Naive thymus-derived CD4-positive, alpha-beta T cell (primary cell): Measurements from ENCODE around the gene SCNN1G. TPM values are rescaled to one million over a fixed set of nuclear protein-coding genes. Genes with fewer than 3 reads are reported as not detected.
A peak's percentile ranks its signal among the peaks of the same experiment; 100 is the strongest.
"Not testable (repeated sequence)": the region's sequence is repeated elsewhere in the genome, so short reads cannot be mapped to it uniquely, and the experiment has no call there.

Experiments used
- ATAC-seq: fragments of 150-1000 bp; cut with Tn5 transposase; 2 replicates; pipeline ENCODE4 v1.10.0; 2021; ENCODE audit warnings: mild to moderate bottlenecking, moderate library complexity
- CTCF ChIA-PET: fragments of 350-600 bp; sonication (Branson Sonifier 250); formaldehyde crosslinking; loops from one replicate; lab custom pipeline; 2021; ENCODE audit warnings: antibody characterized with exemption; lab: Charles Lee
- POLR2A ChIA-PET: fragments of 350-600 bp; sonication (Branson Sonifier 250); formaldehyde crosslinking; loops from one replicate; lab custom pipeline; 2021; ENCODE audit warnings: antibody characterized with exemption, inconsistent platforms; lab: Charles Lee
- DNase-seq, 9 donors: peaks; one replicate each; pipeline versions ENCODE4 v3.0.0 to v3.0.0-alpha.2; 2020 to 2022; ENCODE audit warnings: mixed read lengths in 1 of 9
- H3K27ac ChIP-seq: one replicate; pipeline ENCODE4 v1.7.0; 2013; ENCODE audit warnings: mild to moderate bottlenecking, low read depth, low read length, moderate library complexity
- H3K27me3 ChIP-seq, 2 donors: one replicate each; pipeline ENCODE4 v1.7.0; 2013; ENCODE audit warnings: low read length in 2 of 2, mild to moderate bottlenecking in 2 of 2, moderate library complexity in 2 of 2; ENCODE audit not compliant: control insufficient read depth in 2 of 2, insufficient read depth in 2 of 2
- H3K36me3 ChIP-seq, 3 experiments: 1 replicate in 2 of 3; 2 replicates in 1 of 3; pipeline ENCODE4 v1.7.0; 2013; ENCODE audit warnings: low read length in 3 of 3, mild to moderate bottlenecking in 3 of 3, moderate library complexity in 1 of 3; ENCODE audit not compliant: insufficient read depth in 3 of 3, control insufficient read depth in 2 of 3
- H3K4me1 ChIP-seq, 2 donors: one replicate each; pipeline ENCODE4 v1.7.0; 2013; ENCODE audit warnings: low read length in 2 of 2, mild to moderate bottlenecking in 2 of 2, moderate library complexity in 1 of 2; ENCODE audit not compliant: control insufficient read depth in 2 of 2, insufficient read depth in 2 of 2
- H3K4me3 ChIP-seq: 2 replicates; pipeline ENCODE4 v1.7.0; 2013; ENCODE audit warnings: mild to moderate bottlenecking, low read length
- H3K9me3 ChIP-seq, 3 experiments: 1 replicate in 2 of 3; 2 replicates in 1 of 3; pipeline ENCODE4 v1.7.0; 2013; ENCODE audit warnings: low read length in 3 of 3; ENCODE audit not compliant: control insufficient read depth in 2 of 3
- H3K27ac Mint-ChIP-seq, 9 donors: one replicate each; pipeline ENCODE4 v1.8.0; 2020 to 2022; ENCODE audit warnings: mixed read lengths in 9 of 9, mild to moderate bottlenecking in 8 of 9, moderate library complexity in 5 of 9, inconsistent platforms in 2 of 9
- H3K27me3 Mint-ChIP-seq, 5 donors: one replicate each; pipeline ENCODE4 v1.8.0; 2021 to 2022; ENCODE audit warnings: mixed read lengths in 5 of 5, mild to moderate bottlenecking in 1 of 5
- H3K36me3 Mint-ChIP-seq, 5 donors: one replicate each; pipeline ENCODE4 v1.8.0; 2020 to 2022; ENCODE audit warnings: mixed read lengths in 5 of 5, mild to moderate bottlenecking in 3 of 5, inconsistent platforms in 1 of 5
- H3K4me1 Mint-ChIP-seq, 7 donors: one replicate each; pipeline ENCODE4 v1.8.0; 2020 to 2022; ENCODE audit warnings: mixed read lengths in 7 of 7, mild to moderate bottlenecking in 3 of 7, inconsistent platforms in 1 of 7
- H3K4me3 Mint-ChIP-seq, 10 donors: one replicate each; pipeline ENCODE4 v1.8.0; 2020 to 2022; ENCODE audit warnings: mild to moderate bottlenecking in 10 of 10, mixed read lengths in 10 of 10, moderate library complexity in 6 of 10, inconsistent platforms in 2 of 10
- H3K9me3 Mint-ChIP-seq, 11 donors: one replicate each; pipeline ENCODE4 v1.8.0; 2020 to 2022; ENCODE audit warnings: mixed read lengths in 11 of 11, mild to moderate bottlenecking in 4 of 11, inconsistent platforms in 1 of 11, moderate library complexity in 1 of 11
- intact Hi-C, 2 donors: fragments of 100-400 bp; cut with micrococcal nuclease; formaldehyde crosslinking; loops; one replicate each; pipeline ENCODE4 v1.15.1; 2023
- polyA plus RNA-seq, 2 donors: library from polyadenylated mRNA; unstranded; fragments of 300-500 nt; fragmentation: Illumina TruSeq; gene quantifications; one replicate each; pipeline ENCODE4 v1.2.3, GENCODE V29; 2021
- total RNA-seq, 6 experiments: library from RNA in 5 of 6; stranded (reverse) in 5 of 6; gene quantifications; 1 replicate in 5 of 6; 2 replicates in 1 of 6; pipeline ENCODE4 v1.2.3 and lab custom pipeline; 2021 to 2026

Gene SCNN1G
- total and polyA plus RNA-seq, 7 experiments from 2014 or later, result not detected

- Histone ChIP-seq H3K4me3 (no peak overlapping the region), H3K9me3 (peaks cover 0 to 12% (median 0%) of the 10 kb centered on the region in 3 experiments), H3K27ac (no peak overlapping the region), H3K4me1 (no peaks in the 10 kb centered on the region), H3K36me3 (no peaks in the 10 kb centered on the region), H3K27me3 (no peaks in the 10 kb centered on the region)
- Mint-ChIP-seq H3K4me1 (no peaks in the 10 kb centered on the region), H3K27me3 (peaks cover 0 to 16% (median 8%) of the 10 kb centered on the region in 5 donors), H3K9me3 (peaks cover 0 to 31% (median 9%) of the 10 kb centered on the region in 11 donors), H3K36me3 (no peaks in the 10 kb centered on the region), H3K27ac (no peak overlapping the region), H3K4me3 (no peak overlapping the region)
- DNase-seq, result no peak
- CTCF ChIA-PET, result no interaction called here
- POLR2A ChIA-PET, result no interaction called here
- intact Hi-C loops, result no loop called here
- no peak for ATAC-seq
These were observed 66.0 kb downstream of the SCNN1G start for GRCh38 chr16:23248261-23249194.

DNA sequence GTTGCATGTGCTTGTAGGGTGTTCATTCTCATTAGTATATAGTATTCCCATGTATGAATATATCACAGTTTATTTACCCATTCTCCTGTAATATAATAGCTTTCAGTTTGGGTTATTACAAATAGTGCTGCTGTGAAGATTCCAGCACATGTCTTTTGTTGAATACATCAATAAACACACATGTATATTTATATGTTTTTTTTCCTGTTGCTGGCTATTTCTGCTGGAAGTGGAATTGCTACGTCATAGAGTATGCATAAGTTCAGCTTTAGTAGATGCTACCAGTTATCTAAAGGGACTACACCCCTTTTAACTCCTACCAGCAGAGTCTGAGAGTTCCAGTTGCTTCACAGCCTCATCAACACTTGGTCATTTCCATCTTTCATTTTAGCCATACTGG, 67.3 kb downstream of the SCNN1G start:
- no peak for ATAC-seq
- H3K27me3 ChIP-seq, result no peaks in the 10 kb centered on the region
- Mint-ChIP-seq H3K4me1 (no peaks in the 10 kb centered on the region), H3K27ac (no peak overlapping the region), H3K4me3 (no peak overlapping the region), H3K36me3 (no peaks in the 10 kb centered on the region), H3K9me3 (peaks cover 0 to 20% (median 6%) of the 10 kb centered on the region in 11 donors), H3K27me3 (peaks cover 0 to 13% (median 8%) of the 10 kb centered on the region in 5 donors)
- POLR2A ChIA-PET, result no interaction called here
- CTCF ChIA-PET, result no interaction called here
- no peak overlapping the region for H3K27ac ChIP-seq
- no peaks in the 10 kb centered on the region for H3K4me1 ChIP-seq
- peaks cover 0 to 5% (median 0%) of the 10 kb centered on the region in 3 experiments for H3K9me3 ChIP-seq
- H3K36me3 ChIP-seq, result no peaks in the 10 kb centered on the region
- DNase-seq, result no peak
- intact Hi-C loops, result no loop called here
- H3K4me3 ChIP-seq, result no peak overlapping the region

DNA sequence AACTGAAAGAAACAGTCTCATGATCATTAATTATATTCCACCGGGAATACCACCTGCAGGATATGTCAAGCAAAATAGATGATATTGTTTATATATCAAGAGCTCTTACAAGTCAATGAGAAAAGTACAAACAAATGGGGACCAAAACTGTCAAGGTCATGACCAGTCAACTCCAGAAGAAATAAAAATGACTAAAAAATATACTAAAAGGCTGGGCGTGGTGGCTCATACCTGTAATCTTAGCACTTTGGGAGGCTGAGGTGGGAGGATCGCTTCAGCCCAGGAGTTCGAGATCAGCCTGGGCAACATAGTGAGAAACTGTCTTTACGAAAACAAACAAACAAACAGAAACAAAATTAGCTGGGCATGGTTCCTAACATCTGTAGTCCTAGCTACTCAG, 69.8 kb downstream of the SCNN1G start:
- Mint-ChIP-seq H3K27ac (no peak overlapping the region), H3K4me1 (no peaks in the 10 kb centered on the region), H3K27me3 (peaks cover 0 to 12% (median 11%) of the 10 kb centered on the region in 5 donors), H3K9me3 (peaks cover 0 to 15% (median 6%) of the 10 kb centered on the region in 11 donors), H3K36me3 (no peaks in the 10 kb centered on the region), H3K4me3 (no peak overlapping the region)
- DNase-seq, result no peak
- Histone ChIP-seq H3K27me3 (no peaks in the 10 kb centered on the region), H3K36me3 (no peaks in the 10 kb centered on the region), H3K9me3 (peaks cover 0 to 5% (median 0%) of the 10 kb centered on the region in 3 experiments), H3K4me1 (no peaks in the 10 kb centered on the region), H3K4me3 (no peak overlapping the region), H3K27ac (no peak overlapping the region)
- no peak for ATAC-seq
- CTCF ChIA-PET, result interaction anchor here (1.5 kb wide), 1 partner anchor 16 kb away, joined by 3 read pairs; no protein-coding TSS in a partner anchor
- POLR2A ChIA-PET, result no interaction called here
- intact Hi-C loops, result no loop called here

DNA sequence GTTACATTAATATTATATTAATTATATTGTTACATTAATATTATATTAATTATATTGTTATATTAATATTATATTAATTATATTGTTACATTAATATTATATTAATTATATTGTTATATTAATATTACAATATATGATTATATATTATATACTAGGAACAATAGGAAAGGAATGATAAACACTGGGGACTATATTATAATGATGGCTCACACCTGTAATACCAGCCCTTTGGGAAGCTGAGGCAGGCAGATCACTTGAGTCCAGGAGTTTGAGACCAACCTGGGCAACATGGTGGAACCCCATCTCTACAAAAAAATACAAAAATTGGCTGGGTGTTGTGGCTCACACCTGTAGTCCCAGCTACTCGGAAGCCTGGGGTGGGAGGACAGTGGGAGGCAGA, 71.1 kb downstream of the SCNN1G start:
- CTCF ChIA-PET, DNase-seq, intact Hi-C loops: not testable (repeated sequence)

DNA sequence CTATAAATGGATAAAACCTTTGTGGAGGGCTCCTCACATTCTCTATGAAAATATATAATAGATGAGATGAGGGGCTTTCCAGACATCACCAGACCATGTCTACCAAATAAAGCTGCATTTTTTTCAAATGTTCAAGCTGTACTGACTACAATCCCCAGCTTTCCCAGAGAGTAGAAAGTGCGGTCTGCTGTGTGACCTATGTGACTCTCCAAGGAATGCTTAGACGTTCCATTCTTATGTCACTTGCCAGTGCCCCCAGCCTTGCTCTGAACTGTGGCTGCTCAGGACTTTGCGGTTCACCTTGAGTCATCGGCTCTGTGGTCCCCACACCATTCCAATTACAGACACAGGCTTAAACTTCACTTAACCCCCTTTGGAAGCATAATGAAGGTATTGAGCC, 71.8 kb downstream of the SCNN1G start:
- no peak overlapping the region for H3K4me3 Mint-ChIP-seq
- peaks cover 0 to 26% (median 14%) of the 10 kb centered on the region in 5 donors for H3K27me3 Mint-ChIP-seq
- no peaks in the 10 kb centered on the region for H3K4me1 Mint-ChIP-seq
- H3K27ac Mint-ChIP-seq, result no peak overlapping the region
- Histone ChIP-seq H3K4me1 (no peaks in the 10 kb centered on the region), H3K9me3 (peaks cover 0 to 5% (median 0%) of the 10 kb centered on the region in 3 experiments), H3K27me3 (no peaks in the 10 kb centered on the region), H3K36me3 (no peaks in the 10 kb centered on the region), H3K4me3 (no peak overlapping the region), H3K27ac (no peak overlapping the region)
- H3K36me3 Mint-ChIP-seq, result no peaks in the 10 kb centered on the region
- DNase-seq (peak in 4 of 9 donors; percentile 0 to 7 (median 6)), ATAC-seq (no peak)
- ChIA-PET POLR2A (no interaction called here), CTCF (no interaction called here)
- H3K9me3 Mint-ChIP-seq, result peaks cover 0 to 18% (median 4%) of the 10 kb centered on the region in 11 donors
- intact Hi-C loops, result no loop called here

More for the DNA sequence above, 71.1 kb downstream of the SCNN1G start:
- H3K9me3 ChIP-seq, H3K4me3 Mint-ChIP-seq, H3K27ac ChIP-seq, H3K27me3 ChIP-seq, ATAC-seq, POLR2A ChIA-PET, H3K4me1 ChIP-seq, H3K36me3 ChIP-seq, H3K4me3 ChIP-seq, H3K27ac Mint-ChIP-seq, H3K4me1 Mint-ChIP-seq, H3K36me3 Mint-ChIP-seq: not testable (repeated sequence)
- peaks cover 0 to 22% (median 13%) of the 10 kb centered on the region in 5 donors for H3K27me3 Mint-ChIP-seq
- peaks cover 0 to 18% (median 4%) of the 10 kb centered on the region in 11 donors for H3K9me3 Mint-ChIP-seq

DNA sequence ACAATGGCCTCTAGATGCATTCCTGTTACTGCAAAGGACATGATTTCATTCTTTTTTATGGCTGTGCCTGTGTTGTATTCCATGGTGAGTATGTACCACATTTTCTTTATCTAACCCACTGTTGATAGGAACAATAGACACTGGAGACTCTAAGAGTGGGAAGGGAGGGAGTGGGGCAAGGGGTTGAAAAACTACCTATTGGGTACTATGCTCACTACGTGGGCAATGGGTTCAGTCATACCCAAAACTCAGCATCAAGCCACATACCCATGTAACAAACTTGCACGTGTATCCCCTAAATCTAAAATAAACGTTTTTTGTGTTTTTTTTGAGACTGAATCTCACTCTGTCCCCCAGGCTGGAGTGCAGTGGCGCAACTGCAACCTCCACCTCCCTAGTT, 72.5 kb downstream of the SCNN1G start:
- no peaks in the 10 kb centered on the region for H3K36me3 ChIP-seq
- H3K27me3 Mint-ChIP-seq, result peaks cover 0 to 32% (median 17%) of the 10 kb centered on the region in 5 donors
- H3K36me3 Mint-ChIP-seq, result no peaks in the 10 kb centered on the region
- intact Hi-C loops, result no loop called here
- H3K4me1 ChIP-seq, result no peaks in the 10 kb centered on the region
- H3K27ac Mint-ChIP-seq, result no peak overlapping the region
- H3K27me3 ChIP-seq, result no peaks in the 10 kb centered on the region
- ChIA-PET POLR2A (no interaction called here), CTCF (no interaction called here)
- H3K27ac ChIP-seq, result no peak overlapping the region
- no peak overlapping the region for H3K4me3 ChIP-seq
- no peaks in the 10 kb centered on the region for H3K4me1 Mint-ChIP-seq
- ATAC-seq, result no peak
- peaks cover 0 to 13% (median 4%) of the 10 kb centered on the region in 11 donors for H3K9me3 Mint-ChIP-seq
- DNase-seq, result no peak
- no peak overlapping the region for H3K4me3 Mint-ChIP-seq
- peaks cover 0 to 3% (median 0%) of the 10 kb centered on the region in 3 experiments for H3K9me3 ChIP-seq
